ENCODE data around the gene ALG9.

DNA sequence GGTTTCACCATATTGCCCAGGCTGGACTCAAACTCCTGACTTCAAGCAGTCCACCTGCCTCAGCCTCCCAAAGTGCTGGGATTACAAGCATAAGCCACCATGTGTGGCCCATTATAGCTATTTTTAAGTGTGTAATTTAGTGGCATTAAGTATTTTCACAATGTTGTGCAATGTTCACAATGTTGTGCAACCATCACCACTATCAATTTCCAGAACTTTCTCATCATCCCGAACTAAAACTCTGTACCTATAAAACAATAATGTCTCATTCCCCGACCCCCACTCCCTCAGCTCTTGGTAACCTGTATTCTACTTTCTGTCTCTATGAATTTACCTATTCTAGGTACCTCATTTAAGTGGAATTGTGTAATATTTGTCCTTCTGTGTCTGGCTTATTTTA lies 15.5 kb upstream of the ALG9 start:
- TF ChIP-seq ZNF423 (tag by site-specific recombination; IDR thresholded peaks at IDR 0.05): no peak
- no peak for TF ChIP-seq ZNF138 (tag by site-specific recombination; IDR thresholded peaks at IDR 0.05; ENCODE audit: borderline replicate concordance)
- TF ChIP-seq YY2 (tag by site-specific recombination; IDR thresholded peaks at IDR 0.05): no peak
- no peak for TF ChIP-seq ZNF404 (tag by site-specific recombination; IDR thresholded peaks at IDR 0.05)
- TF ChIP-seq, protein P1, sequence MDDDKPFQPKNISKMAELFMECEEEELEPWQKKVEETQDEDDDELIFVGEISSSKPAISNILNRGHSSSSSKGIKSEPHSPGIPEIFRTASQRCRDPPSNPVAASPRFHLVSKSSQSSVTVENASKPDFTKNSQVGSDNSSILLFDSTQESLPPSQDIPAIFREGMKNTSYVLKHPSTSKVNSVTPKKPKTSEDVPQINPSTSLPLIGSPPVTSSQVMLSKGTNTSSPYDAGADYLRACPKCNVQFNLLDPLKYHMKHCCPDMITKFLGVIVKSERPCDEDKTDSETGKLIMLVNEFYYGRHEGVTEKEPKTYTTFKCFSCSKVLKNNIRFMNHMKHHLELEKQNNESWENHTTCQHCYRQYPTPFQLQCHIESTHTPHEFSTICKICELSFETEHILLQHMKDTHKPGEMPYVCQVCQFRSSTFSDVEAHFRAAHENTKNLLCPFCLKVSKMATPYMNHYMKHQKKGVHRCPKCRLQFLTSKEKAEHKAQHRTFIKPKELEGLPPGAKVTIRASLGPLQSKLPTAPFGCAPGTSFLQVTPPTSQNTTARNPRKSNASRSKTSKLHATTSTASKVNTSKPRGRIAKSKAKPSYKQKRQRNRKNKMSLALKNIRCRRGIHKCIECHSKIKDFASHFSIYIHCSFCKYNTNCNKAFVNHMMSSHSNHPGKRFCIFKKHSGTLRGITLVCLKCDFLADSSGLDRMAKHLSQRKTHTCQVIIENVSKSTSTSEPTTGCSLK (tag by site-specific recombination; IDR thresholded peaks at IDR 0.05): no peak
- TF ChIP-seq, protein P2, sequence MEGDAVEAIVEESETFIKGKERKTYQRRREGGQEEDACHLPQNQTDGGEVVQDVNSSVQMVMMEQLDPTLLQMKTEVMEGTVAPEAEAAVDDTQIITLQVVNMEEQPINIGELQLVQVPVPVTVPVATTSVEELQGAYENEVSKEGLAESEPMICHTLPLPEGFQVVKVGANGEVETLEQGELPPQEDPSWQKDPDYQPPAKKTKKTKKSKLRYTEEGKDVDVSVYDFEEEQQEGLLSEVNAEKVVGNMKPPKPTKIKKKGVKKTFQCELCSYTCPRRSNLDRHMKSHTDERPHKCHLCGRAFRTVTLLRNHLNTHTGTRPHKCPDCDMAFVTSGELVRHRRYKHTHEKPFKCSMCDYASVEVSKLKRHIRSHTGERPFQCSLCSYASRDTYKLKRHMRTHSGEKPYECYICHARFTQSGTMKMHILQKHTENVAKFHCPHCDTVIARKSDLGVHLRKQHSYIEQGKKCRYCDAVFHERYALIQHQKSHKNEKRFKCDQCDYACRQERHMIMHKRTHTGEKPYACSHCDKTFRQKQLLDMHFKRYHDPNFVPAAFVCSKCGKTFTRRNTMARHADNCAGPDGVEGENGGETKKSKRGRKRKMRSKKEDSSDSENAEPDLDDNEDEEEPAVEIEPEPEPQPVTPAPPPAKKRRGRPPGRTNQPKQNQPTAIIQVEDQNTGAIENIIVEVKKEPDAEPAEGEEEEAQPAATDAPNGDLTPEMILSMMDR (tag by site-specific recombination; IDR thresholded peaks at IDR 0.05): no peak
- TF ChIP-seq, protein P3, sequence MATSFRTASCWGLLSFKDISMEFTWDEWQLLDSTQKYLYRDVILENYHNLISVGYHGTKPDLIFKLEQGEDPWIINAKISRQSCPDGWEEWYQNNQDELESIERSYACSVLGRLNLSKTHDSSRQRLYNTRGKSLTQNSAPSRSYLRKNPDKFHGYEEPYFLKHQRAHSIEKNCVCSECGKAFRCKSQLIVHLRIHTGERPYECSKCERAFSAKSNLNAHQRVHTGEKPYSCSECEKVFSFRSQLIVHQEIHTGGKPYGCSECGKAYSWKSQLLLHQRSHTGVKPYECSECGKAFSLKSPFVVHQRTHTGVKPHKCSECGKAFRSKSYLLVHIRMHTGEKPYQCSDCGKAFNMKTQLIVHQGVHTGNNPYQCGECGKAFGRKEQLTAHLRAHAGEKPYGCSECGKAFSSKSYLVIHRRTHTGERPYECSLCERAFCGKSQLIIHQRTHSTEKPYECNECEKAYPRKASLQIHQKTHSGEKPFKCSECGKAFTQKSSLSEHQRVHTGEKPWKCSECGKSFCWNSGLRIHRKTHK (tag by site-specific recombination; IDR thresholded peaks at IDR 0.05): no peak
- TF ChIP-seq, protein P4, sequence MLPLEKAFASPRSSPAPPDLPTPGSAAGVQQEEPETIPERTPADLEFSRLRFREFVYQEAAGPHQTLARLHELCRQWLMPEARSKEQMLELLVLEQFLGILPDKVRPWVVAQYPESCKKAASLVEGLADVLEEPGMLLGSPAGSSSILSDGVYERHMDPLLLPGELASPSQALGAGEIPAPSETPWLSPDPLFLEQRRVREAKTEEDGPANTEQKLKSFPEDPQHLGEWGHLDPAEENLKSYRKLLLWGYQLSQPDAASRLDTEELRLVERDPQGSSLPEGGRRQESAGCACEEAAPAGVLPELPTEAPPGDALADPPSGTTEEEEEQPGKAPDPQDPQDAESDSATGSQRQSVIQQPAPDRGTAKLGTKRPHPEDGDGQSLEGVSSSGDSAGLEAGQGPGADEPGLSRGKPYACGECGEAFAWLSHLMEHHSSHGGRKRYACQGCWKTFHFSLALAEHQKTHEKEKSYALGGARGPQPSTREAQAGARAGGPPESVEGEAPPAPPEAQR (tag by site-specific recombination; IDR thresholded peaks at IDR 0.05): no peak
- TF ChIP-seq ZBTB1 (tag by site-specific recombination; IDR thresholded peaks at IDR 0.05): no peak
- TF ChIP-seq, protein P5, sequence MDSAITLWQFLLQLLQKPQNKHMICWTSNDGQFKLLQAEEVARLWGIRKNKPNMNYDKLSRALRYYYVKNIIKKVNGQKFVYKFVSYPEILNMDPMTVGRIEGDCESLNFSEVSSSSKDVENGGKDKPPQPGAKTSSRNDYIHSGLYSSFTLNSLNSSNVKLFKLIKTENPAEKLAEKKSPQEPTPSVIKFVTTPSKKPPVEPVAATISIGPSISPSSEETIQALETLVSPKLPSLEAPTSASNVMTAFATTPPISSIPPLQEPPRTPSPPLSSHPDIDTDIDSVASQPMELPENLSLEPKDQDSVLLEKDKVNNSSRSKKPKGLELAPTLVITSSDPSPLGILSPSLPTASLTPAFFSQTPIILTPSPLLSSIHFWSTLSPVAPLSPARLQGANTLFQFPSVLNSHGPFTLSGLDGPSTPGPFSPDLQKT (IDR thresholded peaks at IDR 0.05; ENCODE audit: borderline replicate concordance, low read depth, low read length): no peak
- no peak for TF ChIP-seq ZBTB11 (tag by site-specific recombination; conservative IDR thresholded peaks at IDR 0.05; ENCODE audit: low read depth)

Measured in HEK293 (cell line).